DMS153 treated with DMSO at 0.1 percent for 48 hours (cell line): ENCODE measurements around the gene ILDR1.
"Not testable (repeated sequence)": the region's sequence is repeated elsewhere in the genome, so short reads cannot be mapped to it uniquely, and the experiment has no call there.

Experiments used
- DNase-seq: peaks from one replicate; lab custom pipeline; 2025; ENCODE audit not compliant: unreplicated experiment; lab: John Stamatoyannopoulos, UW

ILDR1 gene

GRCh38 chr3:121956363-121956762 lies 65.7 kb downstream of the ILDR1 start:
- no peak for DNase-seq

DNA sequence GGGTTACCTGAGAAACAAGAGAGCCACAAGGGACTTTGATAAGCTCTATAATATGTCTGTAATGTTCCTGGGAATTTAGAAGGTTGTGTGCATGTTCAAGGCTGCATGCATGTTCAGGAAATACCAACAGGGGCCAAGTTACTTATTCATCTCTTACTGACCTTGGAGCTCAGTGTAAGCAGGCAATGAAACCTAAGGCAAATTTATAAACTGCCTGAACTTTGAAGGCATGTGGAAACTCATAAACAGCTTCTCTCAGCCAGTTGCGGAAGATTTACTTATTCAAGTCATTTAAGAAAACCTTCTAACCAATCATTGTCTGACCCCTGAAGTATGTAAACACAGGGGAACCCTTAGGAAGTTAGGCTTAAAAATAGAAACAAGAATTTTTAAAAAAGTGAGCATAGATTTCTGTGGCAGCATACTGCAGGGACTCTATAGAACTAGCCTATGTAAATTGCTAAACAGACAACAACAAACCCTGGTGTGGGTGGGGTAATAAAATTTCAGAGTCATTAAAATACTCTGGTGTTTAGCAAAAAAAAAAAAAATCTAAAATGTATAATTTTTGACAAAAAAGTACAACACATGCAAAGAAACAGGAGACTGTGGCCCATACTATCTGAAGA lies 70.6 kb downstream of the ILDR1 start:
- no peak for DNase-seq

GRCh38 chr3:121948641-121949040 lies 73.4 kb downstream of the ILDR1 start:
- DNase-seq, result no peak

DNA sequence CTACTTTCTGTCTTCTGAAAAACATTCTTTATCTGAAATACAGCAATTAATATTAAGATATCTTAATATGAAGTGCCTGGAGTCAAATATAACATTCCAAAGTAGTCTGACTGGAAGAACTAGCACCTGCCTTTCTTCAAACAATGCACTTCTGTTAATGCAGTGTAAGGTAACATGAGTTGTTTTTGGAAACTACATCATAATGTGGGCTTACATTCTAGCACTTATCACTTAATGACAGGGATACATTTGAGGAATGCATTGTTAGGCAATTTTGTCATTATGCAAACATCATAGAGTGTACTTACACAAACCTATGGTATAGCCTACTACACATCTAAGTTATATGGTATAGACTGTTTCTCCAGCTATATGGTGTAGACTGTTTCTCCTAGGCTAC lies 78.6 kb downstream of the ILDR1 start:
- no peak for DNase-seq

DNA sequence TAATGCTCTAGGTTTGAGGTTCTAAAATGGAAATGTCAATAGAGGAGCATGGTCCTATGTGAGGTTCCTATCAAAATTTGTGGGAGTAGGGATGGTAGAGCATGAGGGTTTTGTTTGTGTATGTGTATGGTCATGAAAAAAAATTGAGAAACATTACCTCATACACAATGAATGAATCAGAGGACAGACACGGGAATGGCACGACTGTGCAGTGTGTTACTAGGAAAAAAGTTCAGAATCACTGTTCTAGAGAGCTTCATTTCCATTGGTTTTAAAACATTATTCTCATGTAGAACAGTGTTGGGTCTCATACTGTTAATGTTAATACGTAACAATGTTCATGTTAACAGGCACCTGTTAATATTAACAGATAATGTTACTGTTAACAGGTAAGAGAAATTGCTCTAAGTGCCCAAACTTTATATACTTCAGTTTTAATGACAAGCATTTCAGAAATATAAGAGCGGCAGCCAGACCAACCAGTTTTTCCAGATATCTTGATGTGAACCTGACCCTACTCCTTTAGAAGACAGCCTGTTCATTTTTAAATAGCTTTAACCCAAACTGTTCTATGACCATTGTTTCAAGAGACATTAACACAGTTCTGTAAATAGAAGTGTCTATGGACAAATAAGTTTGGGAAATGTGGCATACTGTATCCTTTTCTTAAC lies 79.8 kb downstream of the ILDR1 start:
- no peak for DNase-seq

GRCh38 chr3:121941592-121941991 lies 80.5 kb downstream of the ILDR1 start:
- no peak for DNase-seq

GRCh38 chr3:121938141-121938855 lies 83.7 kb downstream of the ILDR1 start:
- DNase-seq, result not testable (repeated sequence)
